AG09319 (cell line): ENCODE data around the gene HLF.

Experiments
- DNase-seq: peaks from one replicate; pipeline ENCODE4 v3.0.0-alpha.2; 2010; ENCODE audit warnings: low read depth; ENCODE audit errors: extremely low read depth
- CTCF ChIP-seq: IDR thresholded peaks from 2 replicates; pipeline ENCODE4 v1.5.1; 2011; ENCODE audit warnings: low read depth, mild to moderate bottlenecking, inconsistent platforms, low read length, moderate library complexity

The HLF gene

GRCh38 chr17:55305321-55306087 is 40.7 kb downstream of the HLF start:
- no peak for DNase-seq
- TF ChIP-seq CTCF, result no peak

- no peak for DNase-seq
- no peak for TF ChIP-seq CTCF
These were observed 43.1 kb downstream of the HLF start for GRCh38 chr17:55307879-55308278.

- TF ChIP-seq CTCF, result no peak
- no peak for DNase-seq
These were observed 44.0 kb downstream of the HLF start for GRCh38 chr17:55308613-55309391.

- DNase-seq, result no peak
- TF ChIP-seq CTCF, result no peak
These were observed 47.1 kb downstream of the HLF start for GRCh38 chr17:55311767-55312375.

- TF ChIP-seq CTCF, result no peak
- DNase-seq, result no peak
These were observed 48.1 kb downstream of the HLF start for GRCh38 chr17:55312852-55313251.

GRCh38 chr17:55314061-55314783 is 49.5 kb downstream of the HLF start:
- no peak for DNase-seq
- TF ChIP-seq CTCF, result no peak
